ENCODE data around the gene FRMD3.

Gene FRMD3

GRCh38 chr9:83473488-83473971 lies 64.7 kb downstream of the FRMD3 start:
- no peaks in the 10 kb centered on the region for H3K36me3 ChIP-seq
- no peak overlapping the region for H3K27ac ChIP-seq
- peaks cover 2% of the 10 kb centered on the region for H3K9me3 ChIP-seq (ENCODE audit: severe bottlenecking)
- H3K27me3 ChIP-seq (ENCODE audit: insufficient read depth, low read depth, severe bottlenecking) = no peaks in the 10 kb centered on the region
- no peak overlapping the region for H3K4me3 ChIP-seq (ENCODE audit: low read depth, low read length)
- TF ChIP-seq CTCF (IDR thresholded peaks at IDR 0.05; ENCODE audit: low read depth, low read length) = no peak
- DNase-seq = no peak

- DNase-seq = no peak
- no peak for TF ChIP-seq CTCF (IDR thresholded peaks at IDR 0.05; ENCODE audit: low read depth, low read length)
- Histone ChIP-seq H3K27ac (no peak overlapping the region), H3K9me3 (ENCODE audit: severe bottlenecking) (peaks cover 2% of the 10 kb centered on the region), H3K27me3 (ENCODE audit: insufficient read depth, low read depth, severe bottlenecking) (no peaks in the 10 kb centered on the region), H3K4me3 (ENCODE audit: low read depth, low read length) (no peak overlapping the region), H3K36me3 (no peaks in the 10 kb centered on the region)
These were observed 65.4 kb downstream of the FRMD3 start for GRCh38 chr9:83472764-83473163.

- TF ChIP-seq CTCF (IDR thresholded peaks at IDR 0.05; ENCODE audit: low read depth, low read length) = no peak
- H3K4me3 ChIP-seq (ENCODE audit: low read depth, low read length) = no peak overlapping the region
- no peak for DNase-seq
- no peaks in the 10 kb centered on the region for H3K27me3 ChIP-seq (ENCODE audit: insufficient read depth, low read depth, severe bottlenecking)
- no peaks in the 10 kb centered on the region for H3K36me3 ChIP-seq
- peaks cover 2% of the 10 kb centered on the region for H3K9me3 ChIP-seq (ENCODE audit: severe bottlenecking)
- no peak overlapping the region for H3K27ac ChIP-seq
These were observed 66.0 kb downstream of the FRMD3 start for GRCh38 chr9:83472221-83472665.

DNA sequence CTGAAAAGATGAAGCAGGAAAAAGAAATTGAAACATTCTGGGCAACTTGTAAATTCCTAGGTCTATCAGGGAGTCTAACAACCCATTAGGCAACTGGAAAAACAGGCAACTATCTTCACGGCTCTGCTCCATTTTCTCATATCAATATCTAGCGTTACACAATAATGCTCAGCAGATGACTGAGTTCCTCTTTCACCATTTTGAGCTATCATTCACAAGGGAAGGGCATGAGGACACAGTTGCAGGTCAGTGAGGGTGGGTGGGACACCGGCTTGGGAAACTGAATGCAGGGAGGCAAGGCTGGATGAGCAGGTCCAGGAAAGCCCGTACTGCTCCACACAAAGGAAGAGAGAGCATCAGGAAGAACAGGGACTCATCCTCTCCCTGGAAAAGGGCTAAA lies 67.0 kb downstream of the FRMD3 start:
- DNase-seq = no peak
- no peaks in the 10 kb centered on the region for H3K36me3 ChIP-seq
- H3K27me3 ChIP-seq (ENCODE audit: insufficient read depth, low read depth, severe bottlenecking) = no peaks in the 10 kb centered on the region
- no peak overlapping the region for H3K27ac ChIP-seq
- H3K9me3 ChIP-seq (ENCODE audit: severe bottlenecking) = peaks cover 2% of the 10 kb centered on the region
- TF ChIP-seq CTCF (IDR thresholded peaks at IDR 0.05; ENCODE audit: low read depth, low read length) = no peak
- H3K4me3 ChIP-seq (ENCODE audit: low read depth, low read length) = no peak overlapping the region

- H3K36me3 ChIP-seq = no peaks in the 10 kb centered on the region
- no peak overlapping the region for H3K4me3 ChIP-seq (ENCODE audit: low read depth, low read length)
- DNase-seq = no peak
- no peaks in the 10 kb centered on the region for H3K9me3 ChIP-seq (ENCODE audit: severe bottlenecking)
- no peak overlapping the region for H3K27ac ChIP-seq
- no peaks in the 10 kb centered on the region for H3K27me3 ChIP-seq (ENCODE audit: insufficient read depth, low read depth, severe bottlenecking)
- TF ChIP-seq CTCF (IDR thresholded peaks at IDR 0.05; ENCODE audit: low read depth, low read length) = no peak
These were observed 68.5 kb downstream of the FRMD3 start for GRCh38 chr9:83469722-83470121.

GRCh38 chr9:83468821-83469220 lies 69.4 kb downstream of the FRMD3 start:
- H3K9me3 ChIP-seq (ENCODE audit: severe bottlenecking) = no peaks in the 10 kb centered on the region
- DNase-seq = no peak
- no peak for TF ChIP-seq CTCF (IDR thresholded peaks at IDR 0.05; ENCODE audit: low read depth, low read length)
- no peaks in the 10 kb centered on the region for H3K36me3 ChIP-seq
- no peak overlapping the region for H3K4me3 ChIP-seq (ENCODE audit: low read depth, low read length)
- H3K27me3 ChIP-seq (ENCODE audit: insufficient read depth, low read depth, severe bottlenecking) = no peaks in the 10 kb centered on the region
- no peak overlapping the region for H3K27ac ChIP-seq
